Liver (tissue), 3 donors: ENCODE data around the gene EVA1C.

Experiments used
- CTCF ChIP-seq: fragments of 150-350 bp; IDR thresholded peaks from 2 replicates; pipeline ENCODE4 v1.5.1; 2017; ENCODE audit warnings: improper control_type of control experiment, low read depth, low read length; ENCODE audit not compliant: missing input control
- FOXA1 ChIP-seq: IDR thresholded peaks from 2 replicates; pipeline ENCODE4 v1.6.1; 2016; ENCODE audit warnings: antibody characterized with exemption
- FOXA2 ChIP-seq: IDR thresholded peaks from 2 replicates; pipeline ENCODE4 v1.6.1; 2016; ENCODE audit warnings: antibody characterized with exemption
- HNF4A ChIP-seq, 2 donors: conservative IDR thresholded peaks; 2 replicates each; pipeline ENCODE4 v1.6.1; 2016; ENCODE audit warnings: antibody characterized with exemption in 2 of 2, mild to moderate bottlenecking in 2 of 2
- JUND ChIP-seq, 2 donors: IDR thresholded peaks; 2 replicates each; pipeline ENCODE4 v1.6.1; 2016; ENCODE audit warnings: antibody characterized with exemption in 2 of 2
- RAD21 ChIP-seq, 2 donors: IDR thresholded peaks; 2 replicates each; pipeline ENCODE4 v1.6.1; 2016; ENCODE audit warnings: antibody characterized with exemption in 2 of 2, mild to moderate bottlenecking in 2 of 2
- REST ChIP-seq: IDR thresholded peaks from 2 replicates; pipeline ENCODE4 v1.6.1; 2016; ENCODE audit warnings: antibody characterized with exemption, mild to moderate bottlenecking
- ZBTB33 ChIP-seq: IDR thresholded peaks from 2 replicates; pipeline ENCODE4 v1.6.1; 2016; ENCODE audit warnings: antibody characterized with exemption
- TF ChIP-seq, protein P1 (sequence below): IDR thresholded peaks from 2 replicates; pipeline ENCODE4 v1.6.1; 2016; ENCODE audit warnings: antibody characterized with exemption
- TF ChIP-seq, protein P2 (sequence below): IDR thresholded peaks from 2 replicates; pipeline ENCODE4 v1.6.1; 2016; ENCODE audit warnings: antibody characterized with exemption
- donor health status: healthy.
- donor health status: healthy.

- TF ChIP-seq CTCF (no peak), ZBTB33 (no peak), RAD21 (IDR thresholded peaks at IDR 0.05) (no peak), REST (no peak), FOXA1 (no peak), HNF4A (conservative IDR thresholded peaks at IDR 0.05) (peak in 1 of 2 donors; percentile 55), FOXA2 (no peak), JUND (IDR thresholded peaks at IDR 0.05) (no peak)
- TF ChIP-seq, protein P1, sequence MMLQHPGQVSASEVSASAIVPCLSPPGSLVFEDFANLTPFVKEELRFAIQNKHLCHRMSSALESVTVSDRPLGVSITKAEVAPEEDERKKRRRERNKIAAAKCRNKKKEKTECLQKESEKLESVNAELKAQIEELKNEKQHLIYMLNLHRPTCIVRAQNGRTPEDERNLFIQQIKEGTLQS: no peak
- TF ChIP-seq, protein P2, sequence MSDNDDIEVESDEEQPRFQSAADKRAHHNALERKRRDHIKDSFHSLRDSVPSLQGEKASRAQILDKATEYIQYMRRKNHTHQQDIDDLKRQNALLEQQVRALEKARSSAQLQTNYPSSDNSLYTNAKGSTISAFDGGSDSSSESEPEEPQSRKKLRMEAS: no peak
Measured at GRCh38 chr21:32457360-32457840, 44.9 kb downstream of the EVA1C start.
